Endothelial cell of umbilical vein (primary cell): Measurements from ENCODE around the gene TSPAN5. TPM values are rescaled to one million over a fixed set of nuclear protein-coding genes. Genes with fewer than 3 reads are reported as not detected.

Source experiments
- BruUV-seq: library from RNA; stranded (reverse); fragments of 400-500 nt; replicated peaks from 2 replicates; lab custom pipeline; 2021; lab: Mats Ljungman, UMichigan
- CTCF ChIA-PET: fragments of 300-600, 350-600 bp; sonication (Branson Sonifier 250); formaldehyde crosslinking; loops from one replicate; lab custom pipeline; 2021; ENCODE audit warnings: antibody characterized with exemption, inconsistent platforms; lab: Charles Lee
- POLR2A ChIA-PET: fragments of 300-600, 350-600 bp; sonication (Branson Sonifier 250); formaldehyde crosslinking; loops from one replicate; lab custom pipeline; 2021; ENCODE audit warnings: antibody characterized with exemption, inconsistent platforms; lab: Charles Lee
- DNase-seq: peaks from one replicate; pipeline ENCODE4 v3.0.0-alpha.2; 2011; ENCODE audit warnings: low read depth, low spot score
- FAIRE-seq: peaks from 2 replicates; lab custom pipeline; 2011; peaks lifted over from hg19 to GRCh38; lab: Jason Lieb, UNC
- H2AFZ ChIP-seq: 2 replicates; pipeline ENCODE4 v1.6.0; 2012; ENCODE audit warnings: low read depth, low read length, control low read depth, inconsistent platforms
- H3K27ac ChIP-seq: 2 replicates; pipeline ENCODE4 v1.5.1; 2011; ENCODE audit warnings: low read depth, mild to moderate bottlenecking, control low read depth, low read length, moderate library complexity; ENCODE audit not compliant: insufficient read depth
- H3K27me3 ChIP-seq, 2 experiments: 2 replicates each; pipeline versions ENCODE4 v1.6.0 to v1.6.1; 2011; ENCODE audit warnings: low read length in 2 of 2, mixed read lengths in 1 of 2; ENCODE audit not compliant: control insufficient read depth in 2 of 2, insufficient read depth in 2 of 2
- H3K36me3 ChIP-seq, 2 experiments: 2 replicates in 1 of 2; 3 replicates in 1 of 2; pipeline ENCODE4 v1.5.1; 2011; ENCODE audit warnings: low read length in 2 of 2, mild to moderate bottlenecking in 1 of 2, moderate library complexity in 1 of 2; ENCODE audit not compliant: control insufficient read depth in 2 of 2, insufficient read depth in 2 of 2; ENCODE audit errors: extremely low read depth in 1 of 2
- H3K4me1 ChIP-seq: 3 replicates; pipeline ENCODE4 v1.5.1; 2011; ENCODE audit warnings: mild to moderate bottlenecking, low read length; ENCODE audit not compliant: control insufficient read depth, insufficient read depth; ENCODE audit errors: extremely low read depth
- H3K4me2 ChIP-seq: 2 replicates; pipeline ENCODE4 v1.6.1; 2011; ENCODE audit warnings: low read length, control low read depth, mixed read lengths; ENCODE audit not compliant: insufficient read depth
- H3K4me3 ChIP-seq, 3 experiments: fragments of 200-600 bp in 1 of 3; sonication (generic), shearing (Covaris generic) in 1 of 3; replicated peaks in 1 of 3; 2 replicates each; pipeline ENCODE4 v1.5.1; 2011 to 2016; ENCODE audit warnings: control low read depth in 3 of 3, low read length in 3 of 3, mild to moderate bottlenecking in 2 of 3, inconsistent platforms in 1 of 3, low read depth in 1 of 3, moderate library complexity in 1 of 3; ENCODE audit not compliant: insufficient read depth in 1 of 3
- H3K79me2 ChIP-seq: 2 replicates; pipeline ENCODE4 v1.6.0; 2012; ENCODE audit warnings: low read length, inconsistent platforms; ENCODE audit not compliant: control insufficient read depth, insufficient read depth
- H3K9ac ChIP-seq: replicated peaks from 2 replicates; pipeline ENCODE3; 2011; ENCODE audit warnings: low read length, control low read depth; ENCODE audit not compliant: insufficient read depth; ENCODE audit errors: extremely low read depth
- H3K9me1 ChIP-seq: replicated peaks from 3 replicates; pipeline ENCODE4 v1.6.0; 2011; ENCODE audit warnings: mild to moderate bottlenecking, low read length; ENCODE audit not compliant: control insufficient read depth, insufficient read depth; ENCODE audit errors: extremely low read depth
- H3K9me3 ChIP-seq: replicated peaks from 2 replicates; pipeline ENCODE4 v1.5.1; 2012; ENCODE audit warnings: low read length, inconsistent platforms; ENCODE audit not compliant: control insufficient read depth, insufficient read depth
- H4K20me1 ChIP-seq: replicated peaks from 2 replicates; pipeline ENCODE3; 2011; ENCODE audit warnings: mild to moderate bottlenecking, low read length; ENCODE audit not compliant: control insufficient read depth, insufficient read depth; ENCODE audit errors: extremely low read depth
- CTCF ChIP-seq, 2 donors: IDR thresholded peaks; 1 replicate in 1 of 2; 2 replicates in 1 of 2; pipeline ENCODE4 v1.5.1; 2011; ENCODE audit warnings: low read length in 2 of 2, mild to moderate bottlenecking in 2 of 2, moderate library complexity in 2 of 2, control low read depth in 1 of 2, inconsistent platforms in 1 of 2, low read depth in 1 of 2; ENCODE audit not compliant: insufficient read depth in 1 of 2; ENCODE audit errors: extremely low read depth in 1 of 2
- EZH2 ChIP-seq: IDR thresholded peaks from 2 replicates; pipeline ENCODE4 v1.6.1; 2012; ENCODE audit warnings: borderline replicate concordance, low read depth, mild to moderate bottlenecking, moderate library complexity, low read length, inconsistent platforms; ENCODE audit not compliant: severe bottlenecking
- FOS ChIP-seq: IDR thresholded peaks from 2 replicates; pipeline ENCODE4 v1.6.1; 2011; ENCODE audit warnings: mild to moderate bottlenecking, low read length, moderate library complexity, borderline replicate concordance; ENCODE audit not compliant: insufficient read depth
- GATA2 ChIP-seq: IDR thresholded peaks from 2 replicates; pipeline ENCODE4 v1.7.0; 2011; ENCODE audit warnings: low read depth, mild to moderate bottlenecking, moderate library complexity, mixed read lengths, low read length; ENCODE audit not compliant: insufficient read length, insufficient read depth
- JUN ChIP-seq: IDR thresholded peaks from 2 replicates; pipeline ENCODE4 v1.6.1; 2011; ENCODE audit warnings: borderline replicate concordance, low read depth; ENCODE audit not compliant: insufficient read length, insufficient read depth
- MAX ChIP-seq: IDR thresholded peaks from 2 replicates; pipeline ENCODE4 v1.6.1; 2011; ENCODE audit not compliant: insufficient read depth, insufficient read length
- MYC ChIP-seq: IDR thresholded peaks from one replicate; pipeline ENCODE4 v1.6.1; 2011; ENCODE audit warnings: mild to moderate bottlenecking, low read depth, low read length
- POLR2A ChIP-seq: IDR thresholded peaks from 2 replicates; pipeline ENCODE4 v1.6.1; 2012; ENCODE audit warnings: low read depth, mild to moderate bottlenecking, control low read depth, low read length
- POLR2AphosphoS5 ChIP-seq: IDR thresholded peaks from 2 replicates; pipeline ENCODE4 v1.6.1; 2012; ENCODE audit warnings: low read depth, mild to moderate bottlenecking, control low read depth, low read length, moderate library complexity; ENCODE audit not compliant: insufficient read depth
- dilution Hi-C: fragments of 300-500 bp; cut with MboI; formaldehyde crosslinking; loops from one replicate; pipeline ENCODE4 v1.15.0; 2019; ENCODE audit warnings: low sequenced_read_pairs; ENCODE audit not compliant: extremely low pct_ligation_motif_present
- intact Hi-C: fragments of 100-400 bp; cut with micrococcal nuclease; formaldehyde crosslinking; loops from one replicate; pipeline ENCODE4 v1.10.0; 2022
- polyA plus RNA-seq, 4 experiments: library from polyadenylated mRNA; depleted of rRNA in 3 of 4; stranded (reverse) in 3 of 4; unstranded in 1 of 4; fragments of >200 nt; gene quantifications; 2 replicates each; pipeline versions ENCODE4 v1.2.1 to v1.2.3, GENCODE V29; 2011 to 2012; ENCODE audit warnings: missing spikeins in 1 of 4
- total RNA-seq: library from RNA; stranded (reverse); gene quantifications from 2 replicates; pipeline ENCODE4 v1.2.3, GENCODE V29; 2021

TSPAN5 gene
- total and polyA plus RNA-seq, 2 donors (not counting 3 experiments of a cell fraction or from before 2014, with no cell fraction given) = 45.1 to 50.2 TPM

- Histone ChIP-seq H3K79me2 (peaks cover 14% of the 10 kb centered on the region), H3K9me1 (no peaks in the 10 kb centered on the region), H3K4me1 (no peaks in the 10 kb centered on the region), H3K4me2 (no peak overlapping the region), H4K20me1 (no peaks in the 10 kb centered on the region), H3K27ac (no peak overlapping the region), H3K4me3 (no peak overlapping the region), H3K9me3 (no peaks in the 10 kb centered on the region), H3K36me3 (peaks cover 0 to 2% of the 10 kb centered on the region in 2 experiments), H2AFZ (no peak overlapping the region), H3K27me3 (no peaks in the 10 kb centered on the region), H3K9ac (no peak overlapping the region)
- dilution Hi-C loops = no loop called here
- TF ChIP-seq FOS (no peak), EZH2 (no peak), MYC (no peak), GATA2 (no peak), POLR2A (no peak), MAX (no peak), CTCF (IDR thresholded peaks at IDR 0.05; ENCODE audit: extremely low read depth in 1 of 2, insufficient read depth in 1 of 2, low read depth in 1 of 2, low read length in 2 of 2) (no peak), JUN (no peak), POLR2AphosphoS5 (no peak)
- intact Hi-C loops = loop anchor here (5.0 kb wide), 1 partner anchor 118 kb away; no protein-coding TSS in a partner anchor
- BruUV-seq = no TSS peak
- FAIRE-seq (no peak), DNase-seq (no peak)
- ChIA-PET CTCF (interaction anchor here (1.2 to 1.9 kb wide), 2 partner anchors 13 to 19 kb away, joined by 3 to 6 read pairs; no protein-coding TSS in a partner anchor), POLR2A (no interaction called here)
Observed at GRCh38 chr4:98509721-98510120, 148.7 kb downstream of the TSPAN5 start.
